ENCODE data around the gene RAB9A.
"Not testable (repeated sequence)": the region's sequence is repeated elsewhere in the genome, so short reads cannot be mapped to it uniquely, and the experiment has no call there.

The RAB9A gene

GRCh38 chrX:13688958-13689740 is at the start of gene RAB9A:
TSS of gene RAB9A (plus strand) at chrX:13689128. CDS start at chrX:13708747, 19,619 bp downstream.
- peak; percentile 82 for DNase-seq

GRCh38 chrX:13641684-13642083 is 47.2 kb upstream of the RAB9A start:
- DNase-seq: not testable (repeated sequence)

- DNase-seq: no peak
Measured at GRCh38 chrX:13645464-13646153, 43.3 kb upstream of the RAB9A start.

- peak; percentile 22 for DNase-seq
Measured at GRCh38 chrX:13646154-13646549, 42.8 kb upstream of the RAB9A start.

- DNase-seq: peak; percentile 68
Measured at GRCh38 chrX:13647709-13648212, 41.2 kb upstream of the RAB9A start.

- not testable (repeated sequence) for DNase-seq
Measured at GRCh38 chrX:13648336-13648735, 40.6 kb upstream of the RAB9A start.

- no peak for DNase-seq
Measured at GRCh38 chrX:13649838-13650237, 39.1 kb upstream of the RAB9A start.

GRCh38 chrX:13650318-13650717 is 38.6 kb upstream of the RAB9A start:
- no peak for DNase-seq

GRCh38 chrX:13651150-13651549 is 37.8 kb upstream of the RAB9A start:
- no peak for DNase-seq

- no peak for DNase-seq
Measured at GRCh38 chrX:13652287-13652793, 36.6 kb upstream of the RAB9A start.

- peak; percentile 94 for DNase-seq
Measured at GRCh38 chrX:13652850-13653693, 35.9 kb upstream of the RAB9A start, which contains the start of gene TCEANC. TSS of gene TCEANC (plus strand) at chrX:13653141. CDS start at chrX:13662509, 9,368 bp downstream.

- DNase-seq: no peak
Measured at GRCh38 chrX:13654116-13654515, 34.8 kb upstream of the RAB9A start.

GRCh38 chrX:13655674-13656073 is 33.3 kb upstream of the RAB9A start:
- no peak for DNase-seq

GRCh38 chrX:13658602-13659001 is 30.3 kb upstream of the RAB9A start:
- no peak for DNase-seq

GRCh38 chrX:13659063-13659462 is 29.9 kb upstream of the RAB9A start:
- no peak for DNase-seq

GRCh38 chrX:13661735-13662288 is 27.1 kb upstream of the RAB9A start:
- DNase-seq: peak; percentile 6

- no peak for DNase-seq
Measured at GRCh38 chrX:13662355-13662791, 26.6 kb upstream of the RAB9A start.

- DNase-seq: no peak
Measured at GRCh38 chrX:13664020-13664419, 24.9 kb upstream of the RAB9A start.

GRCh38 chrX:13666836-13667235 is 22.1 kb upstream of the RAB9A start:
- DNase-seq: no peak

GRCh38 chrX:13667919-13668318 is 21.0 kb upstream of the RAB9A start:
- DNase-seq: no peak

GRCh38 chrX:13669246-13669737 is 19.6 kb upstream of the RAB9A start:
- DNase-seq: peak; percentile 61

GRCh38 chrX:13669755-13670154 is 19.2 kb upstream of the RAB9A start:
- not testable (repeated sequence) for DNase-seq
